Nephron (organoid): ENCODE data around the gene ST8SIA5.

Source experiments
- H3K27ac Mint-ChIP-seq, 3 experiments: 2 replicates each; pipeline ENCODE4 v1.8.0; 2020; ENCODE audit warnings: mixed read lengths in 3 of 3, mild to moderate bottlenecking in 2 of 3, moderate library complexity in 1 of 3
- H3K27me3 Mint-ChIP-seq: 2 replicates; pipeline ENCODE4 v1.8.0; 2021; ENCODE audit warnings: low read depth, mild to moderate bottlenecking, moderate library complexity, mixed read lengths
- H3K36me3 Mint-ChIP-seq: 2 replicates; pipeline ENCODE4 v1.8.0; 2020; ENCODE audit warnings: low read depth, mixed read lengths
- H3K4me1 Mint-ChIP-seq: 2 replicates; pipeline ENCODE4 v1.8.0; 2020; ENCODE audit warnings: mixed read lengths
- H3K4me3 Mint-ChIP-seq, 3 experiments: 2 replicates each; pipeline ENCODE4 v1.8.0; 2020; ENCODE audit warnings: mild to moderate bottlenecking in 3 of 3, mixed read lengths in 3 of 3, moderate library complexity in 2 of 3
- H3K9me3 Mint-ChIP-seq: 2 replicates; pipeline ENCODE4 v1.8.0; 2020; ENCODE audit warnings: mixed read lengths
- TF ChIP-seq, protein P1 (sequence below), 3 experiments: fragments of 200-600 bp; sonication (generic); IDR thresholded peaks; one replicate each; pipeline ENCODE4 v1.5.0; 2021; ENCODE audit warnings: antibody characterized with exemption in 3 of 3; ENCODE audit not compliant: unreplicated experiment in 3 of 3

Gene ST8SIA5

GRCh38 chr18:46721331-46721730, 35.5 kb downstream of the ST8SIA5 start:
- no peak overlapping the region for H3K4me3 Mint-ChIP-seq
- H3K27ac Mint-ChIP-seq: peak overlapping the region in 1 of 3 experiments; percentile 17
- H3K27me3 Mint-ChIP-seq: peaks cover 4% of the 10 kb centered on the region
- TF ChIP-seq, protein P1, sequence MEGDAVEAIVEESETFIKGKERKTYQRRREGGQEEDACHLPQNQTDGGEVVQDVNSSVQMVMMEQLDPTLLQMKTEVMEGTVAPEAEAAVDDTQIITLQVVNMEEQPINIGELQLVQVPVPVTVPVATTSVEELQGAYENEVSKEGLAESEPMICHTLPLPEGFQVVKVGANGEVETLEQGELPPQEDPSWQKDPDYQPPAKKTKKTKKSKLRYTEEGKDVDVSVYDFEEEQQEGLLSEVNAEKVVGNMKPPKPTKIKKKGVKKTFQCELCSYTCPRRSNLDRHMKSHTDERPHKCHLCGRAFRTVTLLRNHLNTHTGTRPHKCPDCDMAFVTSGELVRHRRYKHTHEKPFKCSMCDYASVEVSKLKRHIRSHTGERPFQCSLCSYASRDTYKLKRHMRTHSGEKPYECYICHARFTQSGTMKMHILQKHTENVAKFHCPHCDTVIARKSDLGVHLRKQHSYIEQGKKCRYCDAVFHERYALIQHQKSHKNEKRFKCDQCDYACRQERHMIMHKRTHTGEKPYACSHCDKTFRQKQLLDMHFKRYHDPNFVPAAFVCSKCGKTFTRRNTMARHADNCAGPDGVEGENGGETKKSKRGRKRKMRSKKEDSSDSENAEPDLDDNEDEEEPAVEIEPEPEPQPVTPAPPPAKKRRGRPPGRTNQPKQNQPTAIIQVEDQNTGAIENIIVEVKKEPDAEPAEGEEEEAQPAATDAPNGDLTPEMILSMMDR (IDR thresholded peaks at IDR 0.05; ENCODE audit: unreplicated experiment in 3 of 3): no peak
- H3K9me3 Mint-ChIP-seq: no peaks in the 10 kb centered on the region
- H3K36me3 Mint-ChIP-seq: no peaks in the 10 kb centered on the region
- H3K4me1 Mint-ChIP-seq: peaks cover 25% of the 10 kb centered on the region

DNA sequence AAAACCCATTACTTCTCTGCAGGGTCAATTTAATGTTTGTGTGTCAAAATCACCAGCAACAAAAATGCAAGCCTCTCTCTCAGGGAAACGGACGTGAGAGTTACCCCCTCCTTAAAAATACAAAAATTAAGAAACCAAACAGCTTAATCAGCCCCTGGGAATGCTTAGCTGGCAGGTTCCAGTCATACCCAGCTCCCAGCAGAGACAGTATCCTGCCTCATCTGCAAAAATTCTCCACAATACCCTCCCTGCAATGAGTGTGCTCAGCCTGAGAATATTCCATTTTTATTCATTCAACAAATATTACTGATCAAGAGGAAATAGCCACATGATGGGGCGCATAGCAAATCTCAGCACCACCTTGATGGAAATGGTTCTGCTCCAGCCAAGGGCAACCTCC, 36.3 kb downstream of the ST8SIA5 start:
- TF ChIP-seq, protein P1 (IDR thresholded peaks at IDR 0.05; ENCODE audit: unreplicated experiment in 3 of 3): no peak
- peak overlapping the region in 1 of 3 experiments; percentile 67 for H3K27ac Mint-ChIP-seq
- H3K4me1 Mint-ChIP-seq: peaks cover 25% of the 10 kb centered on the region
- peaks cover 4% of the 10 kb centered on the region for H3K27me3 Mint-ChIP-seq
- no peaks in the 10 kb centered on the region for H3K9me3 Mint-ChIP-seq
- no peaks in the 10 kb centered on the region for H3K36me3 Mint-ChIP-seq
- no peak overlapping the region for H3K4me3 Mint-ChIP-seq

GRCh38 chr18:46720092-46720491, 36.8 kb downstream of the ST8SIA5 start:
- H3K36me3 Mint-ChIP-seq: no peaks in the 10 kb centered on the region
- H3K4me1 Mint-ChIP-seq: peaks cover 29% of the 10 kb centered on the region
- TF ChIP-seq, protein P1 (IDR thresholded peaks at IDR 0.05; ENCODE audit: unreplicated experiment in 3 of 3): no peak
- H3K27ac Mint-ChIP-seq: peak overlapping the region in 1 of 3 experiments; percentile 67
- no peaks in the 10 kb centered on the region for H3K9me3 Mint-ChIP-seq
- H3K4me3 Mint-ChIP-seq: no peak overlapping the region
- H3K27me3 Mint-ChIP-seq: peaks cover 8% of the 10 kb centered on the region

DNA sequence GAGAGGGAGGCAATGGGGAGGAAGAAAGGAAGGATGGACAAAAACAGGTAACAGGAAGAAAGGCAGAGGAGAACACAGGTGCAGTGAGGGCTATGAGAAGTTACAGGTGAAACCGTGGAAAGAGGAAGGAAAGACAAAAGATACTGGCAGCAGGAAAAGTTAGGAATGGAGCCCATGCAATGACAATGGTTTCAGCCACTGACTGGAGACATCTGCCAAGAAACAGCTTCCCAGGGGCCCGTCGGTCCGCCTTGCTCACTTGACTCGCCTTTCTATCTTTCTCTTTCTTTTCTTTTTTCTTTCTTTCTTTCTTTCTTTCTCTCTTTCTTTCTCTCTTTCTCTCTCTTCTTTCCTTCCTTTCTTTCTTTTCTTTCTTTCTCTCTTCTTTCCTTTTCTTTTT, 37.5 kb downstream of the ST8SIA5 start:
- H3K36me3 Mint-ChIP-seq: no peaks in the 10 kb centered on the region
- peaks cover 9% of the 10 kb centered on the region for H3K27me3 Mint-ChIP-seq
- no peak overlapping the region for H3K4me3 Mint-ChIP-seq

DNA sequence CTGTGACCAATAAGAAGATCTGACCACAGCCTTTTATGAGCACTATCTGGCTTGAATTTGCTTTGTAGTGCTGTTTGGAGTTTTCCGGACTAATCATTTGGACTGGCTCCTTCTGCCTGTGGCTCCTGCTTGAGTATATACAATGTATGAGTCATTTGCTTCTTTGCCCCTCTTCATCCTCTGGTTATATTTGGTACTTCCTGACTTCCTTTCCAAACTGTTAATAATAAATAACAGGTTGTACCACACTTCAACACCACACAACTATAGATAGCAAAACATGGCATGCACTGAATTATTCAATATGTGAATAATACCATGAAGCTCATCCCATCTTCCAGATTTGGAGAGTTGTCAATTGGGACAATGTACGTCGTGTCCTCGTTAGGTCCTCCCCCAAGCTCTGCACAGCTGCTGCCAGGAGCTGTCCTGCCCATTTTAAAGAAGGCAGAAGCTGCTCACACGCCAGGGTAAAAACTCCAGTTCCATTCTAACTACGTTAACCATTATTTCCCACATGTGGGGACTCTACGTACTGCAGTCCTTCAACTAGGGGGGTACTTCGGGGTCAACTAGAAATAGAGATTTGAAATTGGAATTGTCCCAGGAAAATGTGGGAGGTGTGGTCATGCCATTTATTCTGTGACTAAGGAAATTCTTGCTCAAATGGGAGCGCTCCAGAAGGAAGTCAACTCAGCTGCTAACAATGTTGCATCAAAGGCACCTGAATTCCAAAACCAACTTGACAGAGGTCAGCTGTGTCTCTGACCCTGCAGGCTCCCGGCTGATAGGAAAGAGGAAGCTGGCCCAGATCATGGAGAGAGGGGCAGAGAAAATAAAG, 38.1 kb downstream of the ST8SIA5 start:
- Mint-ChIP-seq H3K27ac (peak overlapping the region; percentile 18 to 58 (median 46)), H3K4me1 (peaks cover 30% of the 10 kb centered on the region), H3K4me3 (no peak overlapping the region), H3K9me3 (no peaks in the 10 kb centered on the region), H3K36me3 (no peaks in the 10 kb centered on the region), H3K27me3 (peaks cover 9% of the 10 kb centered on the region)
- TF ChIP-seq, protein P1 (IDR thresholded peaks at IDR 0.05; ENCODE audit: unreplicated experiment in 3 of 3): no peak

More for the DNA sequence above, 37.5 kb downstream of the ST8SIA5 start:
- Mint-ChIP-seq H3K4me1 (peaks cover 30% of the 10 kb centered on the region), H3K9me3 (no peaks in the 10 kb centered on the region), H3K27ac (peak overlapping the region; percentile 18 to 58 (median 46))
- TF ChIP-seq, protein P1 (IDR thresholded peaks at IDR 0.05; ENCODE audit: unreplicated experiment in 3 of 3): no peak

DNA sequence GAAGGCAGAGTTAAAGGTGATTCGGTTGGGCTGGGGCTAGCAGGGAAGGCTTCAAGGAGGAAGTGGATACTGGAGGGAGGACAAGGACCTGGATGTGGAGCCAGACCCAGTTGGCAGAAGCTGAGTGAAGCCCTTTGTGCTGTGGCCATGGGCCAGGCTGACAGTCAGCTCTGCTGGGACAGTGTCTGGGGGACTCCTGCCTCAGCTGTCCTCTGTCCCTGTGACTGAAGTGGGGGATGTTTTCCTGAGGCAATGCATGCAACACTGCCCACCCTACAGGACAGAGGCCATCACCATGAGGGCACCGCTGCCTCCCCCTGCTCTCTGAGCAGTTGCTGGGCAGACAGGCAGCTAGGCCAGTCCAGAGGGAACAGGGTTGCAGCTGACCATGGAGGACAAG, 40.0 kb downstream of the ST8SIA5 start:
- TF ChIP-seq, protein P1 (IDR thresholded peaks at IDR 0.05; ENCODE audit: unreplicated experiment in 3 of 3): no peak
- Mint-ChIP-seq H3K27ac (no peak overlapping the region), H3K4me1 (peaks cover 30% of the 10 kb centered on the region), H3K9me3 (no peaks in the 10 kb centered on the region), H3K4me3 (no peak overlapping the region), H3K27me3 (peaks cover 9% of the 10 kb centered on the region), H3K36me3 (no peaks in the 10 kb centered on the region)
